Measurements from ENCODE around the gene SEZ6L. TPM values are rescaled to one million over a fixed set of nuclear protein-coding genes. Genes with fewer than 3 reads are reported as not detected.
"Not testable (repeated sequence)": the region's sequence is repeated elsewhere in the genome, so short reads cannot be mapped to it uniquely, and the experiment has no call there.

Gene SEZ6L
- total RNA-seq, 1 donor from 2014 or later, result 0.18 TPM

GRCh38 chr22:26406118-26406517, 236.9 kb downstream of the SEZ6L start:
- no peaks in the 10 kb centered on the region for H3K4me1 Mint-ChIP-seq
- H3K36me3 Mint-ChIP-seq, result no peaks in the 10 kb centered on the region
- no peak for TF ChIP-seq CTCF (IDR thresholded peaks at IDR 0.05; ENCODE audit: unreplicated experiment)
- no peak overlapping the region for H3K27ac Mint-ChIP-seq
- no peaks in the 10 kb centered on the region for H3K9me3 Mint-ChIP-seq
- H3K27me3 Mint-ChIP-seq (ENCODE audit: low read depth), result peaks cover 27% of the 10 kb centered on the region
- no peak for DNase-seq (ENCODE audit: low spot score in 2 of 2, unreplicated experiment in 2 of 2)
- no peak overlapping the region for H3K4me3 Mint-ChIP-seq

GRCh38 chr22:26408562-26409220, 239.4 kb downstream of the SEZ6L start:
- not testable (repeated sequence) for H3K4me3 Mint-ChIP-seq; H3K4me1 Mint-ChIP-seq; DNase-seq (ENCODE audit: low spot score in 2 of 2, unreplicated experiment in 2 of 2); H3K27ac Mint-ChIP-seq; H3K36me3 Mint-ChIP-seq; H3K9me3 Mint-ChIP-seq
- H3K27me3 Mint-ChIP-seq (ENCODE audit: low read depth), result peaks cover 19% of the 10 kb centered on the region

GRCh38 chr22:26409719-26410335, 240.6 kb downstream of the SEZ6L start:
- Mint-ChIP-seq H3K4me3 (no peak overlapping the region), H3K36me3 (no peaks in the 10 kb centered on the region), H3K9me3 (no peaks in the 10 kb centered on the region), H3K27ac (no peak overlapping the region), H3K4me1 (no peaks in the 10 kb centered on the region), H3K27me3 (ENCODE audit: low read depth) (peaks cover 13% of the 10 kb centered on the region)
- no peak for TF ChIP-seq CTCF (IDR thresholded peaks at IDR 0.05; ENCODE audit: unreplicated experiment)
- no peak for DNase-seq (ENCODE audit: low spot score in 2 of 2, unreplicated experiment in 2 of 2)

- no peak for TF ChIP-seq CTCF (IDR thresholded peaks at IDR 0.05; ENCODE audit: unreplicated experiment)
- Mint-ChIP-seq H3K36me3 (no peaks in the 10 kb centered on the region), H3K27ac (no peak overlapping the region), H3K4me3 (no peak overlapping the region), H3K9me3 (no peaks in the 10 kb centered on the region), H3K27me3 (ENCODE audit: low read depth) (peaks cover 12% of the 10 kb centered on the region), H3K4me1 (no peaks in the 10 kb centered on the region)
- no peak for DNase-seq (ENCODE audit: low spot score in 2 of 2, unreplicated experiment in 2 of 2)
Observed at GRCh38 chr22:26410386-26410785, 241.1 kb downstream of the SEZ6L start.

DNA sequence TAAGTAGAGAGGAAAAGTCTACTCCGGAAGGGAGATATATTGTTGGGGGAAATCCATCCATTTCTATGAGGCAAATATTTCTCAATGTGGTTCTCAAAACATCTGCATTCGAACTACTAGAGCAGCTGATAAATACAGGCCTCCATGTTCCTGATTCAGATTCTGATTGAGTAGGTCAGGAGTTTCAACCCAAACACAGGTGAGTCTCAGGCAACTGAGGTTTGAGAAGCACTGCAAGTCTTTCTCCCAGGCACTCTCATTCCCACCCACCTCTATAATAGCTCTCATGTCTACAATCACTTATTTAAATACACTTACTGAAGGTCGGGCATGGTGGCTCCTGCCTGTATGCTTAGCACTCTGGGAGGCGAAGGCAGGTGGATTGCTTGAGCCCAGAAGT, 245.1 kb downstream of the SEZ6L start:
- Mint-ChIP-seq H3K9me3 (no peaks in the 10 kb centered on the region), H3K27me3 (ENCODE audit: low read depth) (peaks cover 34% of the 10 kb centered on the region), H3K4me3 (no peak overlapping the region), H3K4me1 (peaks cover 17% of the 10 kb centered on the region), H3K36me3 (no peaks in the 10 kb centered on the region), H3K27ac (no peak overlapping the region)
- DNase-seq (ENCODE audit: low spot score in 2 of 2, unreplicated experiment in 2 of 2), result no peak
- TF ChIP-seq CTCF (IDR thresholded peaks at IDR 0.05; ENCODE audit: unreplicated experiment), result no peak

GRCh38 chr22:26416256-26416655, 247.0 kb downstream of the SEZ6L start:
- Mint-ChIP-seq H3K4me3 (no peak overlapping the region), H3K9me3 (no peaks in the 10 kb centered on the region), H3K36me3 (no peaks in the 10 kb centered on the region), H3K27me3 (ENCODE audit: low read depth) (peaks cover 30% of the 10 kb centered on the region), H3K4me1 (peaks cover 17% of the 10 kb centered on the region), H3K27ac (no peak overlapping the region)
- TF ChIP-seq CTCF (IDR thresholded peaks at IDR 0.05; ENCODE audit: unreplicated experiment), result no peak
- no peak for DNase-seq (ENCODE audit: low spot score in 2 of 2, unreplicated experiment in 2 of 2)
